ENCODE measurements around the gene TFF1. TPM values are rescaled to one million over a fixed set of nuclear protein-coding genes. Genes with fewer than 3 reads are reported as not detected.

The TFF1 gene
- total RNA-seq, 1 experiment from 2014 or later: 111 TPM

DNA sequence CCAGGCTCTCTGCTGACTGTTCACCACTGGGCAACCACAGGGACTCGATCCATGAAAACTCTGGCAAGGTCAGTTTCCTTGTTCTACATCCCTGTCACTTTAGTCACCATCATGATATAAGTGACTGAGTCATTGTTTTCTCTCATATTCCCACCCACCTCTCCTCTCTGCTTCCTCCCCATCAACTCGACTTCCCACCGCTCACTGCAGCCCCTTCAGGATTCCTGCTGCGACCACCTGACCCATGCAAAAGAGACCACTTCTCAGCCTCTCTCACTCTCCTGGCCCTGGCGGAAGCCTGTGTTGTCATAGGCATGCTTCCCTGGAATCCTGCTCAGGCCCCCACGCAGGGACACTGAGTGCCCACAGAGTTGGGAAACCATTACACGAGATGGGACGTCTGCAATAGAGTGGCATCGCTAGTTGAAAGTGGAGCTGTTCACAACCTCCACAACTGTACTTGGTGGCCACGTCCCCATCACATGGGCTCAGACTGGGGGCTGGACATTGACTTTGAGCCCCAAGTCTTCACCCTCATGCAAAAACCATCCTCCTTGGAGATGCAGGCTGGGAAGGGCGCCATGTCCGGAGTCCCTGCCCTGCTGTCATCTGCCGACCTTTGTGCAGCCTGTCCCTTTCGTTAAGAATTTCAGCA lies 13.8 kb downstream of the TFF1 start:
- CTCF ChIA-PET: no interaction called here
- Histone ChIP-seq H3K9ac (ENCODE audit: low read length) (peak overlapping the region; percentile 52; the same call in 1 of the 2 replicates), H3K4me2 (ENCODE audit: low read length) (no peak overlapping the region), H3K4me1 (ENCODE audit: insufficient read depth, low read length) (peaks cover 25% of the 10 kb centered on the region), H3F3A (ENCODE audit: low read length, unreplicated experiment) (no peaks in the 10 kb centered on the region), H3K36me3 (ENCODE audit: low read depth, low read length) (no peaks in the 10 kb centered on the region), H3K4me3 (ENCODE audit: low read length) (no peak overlapping the region), H3K9me2 (replicated peaks; ENCODE audit: low read length) (no peaks in the 10 kb centered on the region), H4K20me1 (ENCODE audit: low read length) (no peaks in the 10 kb centered on the region), H2AFZ (ENCODE audit: low read length) (no peak overlapping the region), H3K27me3 (ENCODE audit: low read length) (no peaks in the 10 kb centered on the region), H3K79me2 (ENCODE audit: low read length) (no peaks in the 10 kb centered on the region), H3K27ac (ENCODE audit: low read length) (peak overlapping the region; percentile 87), H3K9me3 (ENCODE audit: low read length) (peaks cover 9% of the 10 kb centered on the region; the same call in 1 of the 2 replicates)
- TF ChIP-seq, protein P1, sequence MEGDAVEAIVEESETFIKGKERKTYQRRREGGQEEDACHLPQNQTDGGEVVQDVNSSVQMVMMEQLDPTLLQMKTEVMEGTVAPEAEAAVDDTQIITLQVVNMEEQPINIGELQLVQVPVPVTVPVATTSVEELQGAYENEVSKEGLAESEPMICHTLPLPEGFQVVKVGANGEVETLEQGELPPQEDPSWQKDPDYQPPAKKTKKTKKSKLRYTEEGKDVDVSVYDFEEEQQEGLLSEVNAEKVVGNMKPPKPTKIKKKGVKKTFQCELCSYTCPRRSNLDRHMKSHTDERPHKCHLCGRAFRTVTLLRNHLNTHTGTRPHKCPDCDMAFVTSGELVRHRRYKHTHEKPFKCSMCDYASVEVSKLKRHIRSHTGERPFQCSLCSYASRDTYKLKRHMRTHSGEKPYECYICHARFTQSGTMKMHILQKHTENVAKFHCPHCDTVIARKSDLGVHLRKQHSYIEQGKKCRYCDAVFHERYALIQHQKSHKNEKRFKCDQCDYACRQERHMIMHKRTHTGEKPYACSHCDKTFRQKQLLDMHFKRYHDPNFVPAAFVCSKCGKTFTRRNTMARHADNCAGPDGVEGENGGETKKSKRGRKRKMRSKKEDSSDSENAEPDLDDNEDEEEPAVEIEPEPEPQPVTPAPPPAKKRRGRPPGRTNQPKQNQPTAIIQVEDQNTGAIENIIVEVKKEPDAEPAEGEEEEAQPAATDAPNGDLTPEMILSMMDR (conservative IDR thresholded peaks at IDR 0.05; ENCODE audit: low read depth, low read length): no peak
- no peak for TF ChIP-seq EZH2 (IDR thresholded peaks at IDR 0.05; ENCODE audit: low read length, unreplicated experiment)
- no peak for TF ChIP-seq EZH2phosphoT487 (IDR thresholded peaks at IDR 0.05; ENCODE audit: borderline replicate concordance, low read length)
- DNase-seq (peak; percentile 51), ATAC-seq (no peak)
- BruUV-seq (replicated peaks): no TSS peak
- POLR2A ChIA-PET (ENCODE audit: unreplicated experiment): no interaction called here
- intact Hi-C loops (cut with micrococcal nuclease): no loop called here

DNA sequence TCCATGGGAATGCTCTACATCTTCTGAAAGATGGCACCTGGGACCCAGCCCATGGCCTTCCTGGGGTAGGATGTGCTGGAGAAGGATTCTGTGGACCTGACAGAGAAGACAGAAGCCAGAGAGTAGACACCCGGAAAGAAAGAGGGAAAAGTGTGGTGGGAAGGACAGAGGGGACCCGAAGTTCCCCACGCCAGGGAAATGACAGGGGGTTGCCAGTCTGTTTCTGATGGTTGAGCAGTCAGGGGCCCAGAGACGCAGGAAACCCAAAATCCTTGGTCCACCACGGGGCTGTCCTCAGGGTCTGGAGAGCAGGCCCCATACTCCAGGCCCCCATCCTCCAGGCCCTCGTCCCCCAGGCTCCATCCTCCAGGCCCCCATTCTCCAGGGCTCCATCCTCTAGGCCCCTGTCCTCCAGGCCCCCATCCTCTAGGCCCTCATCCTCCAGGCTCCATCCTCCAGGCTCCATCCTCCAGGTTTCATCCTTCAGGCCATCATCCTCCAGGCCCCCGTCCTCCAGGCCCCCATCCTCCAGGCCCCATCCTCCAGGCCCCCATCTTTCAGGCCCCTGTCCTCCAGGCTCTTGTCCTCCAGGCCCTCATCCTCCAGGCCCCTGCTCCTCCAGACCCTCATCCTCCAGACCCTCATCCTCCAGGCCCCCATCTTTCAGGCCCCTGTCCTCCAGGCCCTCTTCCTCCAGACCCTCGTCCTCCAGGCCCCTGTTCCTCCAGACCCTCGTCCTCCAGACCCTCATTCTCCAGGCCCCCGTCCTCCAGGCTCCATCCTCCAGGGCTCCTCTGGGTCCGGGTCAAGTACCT lies 14.5 kb downstream of the TFF1 start:
- Histone ChIP-seq H3K27ac (ENCODE audit: low read length) (peak overlapping the region; percentile 87), H3K36me3 (ENCODE audit: low read depth, low read length) (no peaks in the 10 kb centered on the region), H3K79me2 (ENCODE audit: low read length) (no peaks in the 10 kb centered on the region), H3F3A (ENCODE audit: low read length, unreplicated experiment) (no peaks in the 10 kb centered on the region), H3K9me2 (replicated peaks; ENCODE audit: low read length) (no peaks in the 10 kb centered on the region), H3K9ac (ENCODE audit: low read length) (peak overlapping the region; percentile 52), H3K27me3 (ENCODE audit: low read length) (no peaks in the 10 kb centered on the region), H3K4me1 (ENCODE audit: insufficient read depth, low read length) (peaks cover 25% of the 10 kb centered on the region), H2AFZ (ENCODE audit: low read length) (no peak overlapping the region), H3K9me3 (ENCODE audit: low read length) (peaks cover 9% of the 10 kb centered on the region; the same call in 1 of the 2 replicates), H4K20me1 (ENCODE audit: low read length) (no peaks in the 10 kb centered on the region), H3K4me3 (ENCODE audit: low read length) (no peak overlapping the region), H3K4me2 (ENCODE audit: low read length) (0 out of 2 replicates have a peak overlapping the region, but pooled peaks have one; percentile 0)
- TF ChIP-seq, protein P1 (conservative IDR thresholded peaks at IDR 0.05; ENCODE audit: low read depth, low read length): no peak
- no peak for TF ChIP-seq EZH2 (IDR thresholded peaks at IDR 0.05; ENCODE audit: low read length, unreplicated experiment)
- no peak for TF ChIP-seq EZH2phosphoT487 (IDR thresholded peaks at IDR 0.05; ENCODE audit: borderline replicate concordance, low read length)
- intact Hi-C loops (cut with micrococcal nuclease): loop anchor here (1.0 kb wide), 2 partner anchors 14 kb away; partner anchors contain the start of gene TFF1
- CTCF ChIA-PET: interaction anchor here (0.7 to 1.0 kb wide), 3 partner anchors 14 to 30 kb away, joined by 4 to 5 read pairs (median 5); partner anchors contain the start of gene TFF1
- TSS peak; percentile 87 for BruUV-seq (replicated peaks)
- POLR2A ChIA-PET (ENCODE audit: unreplicated experiment): interaction anchor here (1.0 to 1.4 kb wide), 2 partner anchors 14 to 15 kb away, joined by 5 to 7 read pairs; partner anchors contain the start of gene TFF1
- DNase-seq: no peak
- no peak for ATAC-seq

Data from PC-3 (cell line).